ENCODE results near the gene PITX1.

DNA sequence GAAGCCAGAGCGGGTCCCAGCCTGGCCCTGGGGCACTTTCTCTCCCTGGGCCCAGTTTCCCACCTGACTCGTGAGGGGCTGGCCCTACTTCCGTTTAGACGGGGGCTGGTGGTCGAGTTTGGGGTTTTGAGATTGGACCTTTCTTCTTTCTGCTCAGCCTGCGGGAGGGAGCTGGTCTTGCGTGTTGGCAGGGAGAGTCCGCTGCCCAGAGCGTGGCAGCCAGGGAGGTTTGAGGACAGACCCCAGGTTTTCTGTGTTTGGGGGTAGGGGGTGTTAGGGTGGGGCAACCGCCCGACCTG is 6.0 kb upstream of the PITX1 start:
- TF ChIP-seq, protein P1, sequence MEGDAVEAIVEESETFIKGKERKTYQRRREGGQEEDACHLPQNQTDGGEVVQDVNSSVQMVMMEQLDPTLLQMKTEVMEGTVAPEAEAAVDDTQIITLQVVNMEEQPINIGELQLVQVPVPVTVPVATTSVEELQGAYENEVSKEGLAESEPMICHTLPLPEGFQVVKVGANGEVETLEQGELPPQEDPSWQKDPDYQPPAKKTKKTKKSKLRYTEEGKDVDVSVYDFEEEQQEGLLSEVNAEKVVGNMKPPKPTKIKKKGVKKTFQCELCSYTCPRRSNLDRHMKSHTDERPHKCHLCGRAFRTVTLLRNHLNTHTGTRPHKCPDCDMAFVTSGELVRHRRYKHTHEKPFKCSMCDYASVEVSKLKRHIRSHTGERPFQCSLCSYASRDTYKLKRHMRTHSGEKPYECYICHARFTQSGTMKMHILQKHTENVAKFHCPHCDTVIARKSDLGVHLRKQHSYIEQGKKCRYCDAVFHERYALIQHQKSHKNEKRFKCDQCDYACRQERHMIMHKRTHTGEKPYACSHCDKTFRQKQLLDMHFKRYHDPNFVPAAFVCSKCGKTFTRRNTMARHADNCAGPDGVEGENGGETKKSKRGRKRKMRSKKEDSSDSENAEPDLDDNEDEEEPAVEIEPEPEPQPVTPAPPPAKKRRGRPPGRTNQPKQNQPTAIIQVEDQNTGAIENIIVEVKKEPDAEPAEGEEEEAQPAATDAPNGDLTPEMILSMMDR (IDR thresholded peaks at IDR 0.05) = no peak
- TF ChIP-seq POLR2A (IDR thresholded peaks at IDR 0.05) = no peak
